ENCODE data around the gene TTC28. TPM values are rescaled to one million over a fixed set of nuclear protein-coding genes. Genes with fewer than 3 reads are reported as not detected.

TTC28 gene
- total and polyA plus RNA-seq, 10 of the 15 experiments (the other 5 are each of a cell fraction or from before 2014, with no cell fraction given), result 0.15 to 8.4 (median 1.4) TPM

GRCh38 chr22:28105413-28105812, 574.2 kb downstream of the TTC28 start:
- ChIA-PET POLR2A (no interaction called here), CTCF (no interaction called here), RAD21 (ENCODE audit: unreplicated experiment) (no interaction called here), SMC1A (ENCODE audit: uncharacterized antibody, unreplicated experiment) (no interaction called here)
- ATAC-seq (no peak), DNase-seq (ENCODE audit: low read depth, low spot score) (no peak), FAIRE-seq (no peak)
- Histone ChIP-seq H3K4me3 (no peak overlapping the region), H3K27me3 (replicated peaks in 1 of 2; ENCODE audit: control insufficient read depth in 2 of 2, insufficient read depth in 2 of 2, low read length in 1 of 2) (no peaks in the 10 kb centered on the region), H3K4me2 (ENCODE audit: control insufficient read depth, insufficient read depth) (no peak overlapping the region), H3K4me1 (ENCODE audit: control insufficient read depth, insufficient read depth, low read length) (no peaks in the 10 kb centered on the region), H3K9me3 (replicated peaks; ENCODE audit: control insufficient read depth, insufficient read depth, low read length) (no peaks in the 10 kb centered on the region), H4K20me1 (ENCODE audit: control insufficient read depth, insufficient read depth) (no peaks in the 10 kb centered on the region), H3K79me2 (ENCODE audit: control insufficient read depth, insufficient read depth, low read length) (no peaks in the 10 kb centered on the region), H3K36me3 (ENCODE audit: control insufficient read depth in 2 of 2, insufficient read depth in 2 of 2, low read length in 1 of 2) (no peaks in the 10 kb centered on the region), H3K9ac (ENCODE audit: control insufficient read depth, insufficient read depth, low read length) (no peak overlapping the region), H3K27ac (ENCODE audit: control insufficient read depth, insufficient read depth) (no peak overlapping the region), H2AFZ (ENCODE audit: control insufficient read depth, low read depth, low read length) (no peak overlapping the region)
- intact Hi-C loops (cut with micrococcal nuclease; ENCODE audit: unreplicated experiment) (no loop called here), in situ Hi-C loops (cut with MboI) (no loop called here)
- no TSS peak for BruUV-seq (replicated peaks)
- TF ChIP-seq TAF1 (IDR thresholded peaks at IDR 0.05; ENCODE audit: borderline replicate concordance, low read depth, low read length) (no peak), RCOR1 (conservative IDR thresholded peaks at IDR 0.05; ENCODE audit: low read depth, low read length) (no peak), HDGF (IDR thresholded peaks at IDR 0.05) (no peak), RAD51 (IDR thresholded peaks at IDR 0.05) (no peak), BMI1 (IDR thresholded peaks at IDR 0.05; ENCODE audit: borderline replicate concordance) (no peak), CBFB (IDR thresholded peaks at IDR 0.05; ENCODE audit: low read depth) (no peak), ZNF592 (IDR thresholded peaks at IDR 0.05) (no peak), RB1 (IDR thresholded peaks at IDR 0.05; ENCODE audit: borderline replicate concordance) (no peak), ZNF217 (IDR thresholded peaks at IDR 0.05) (no peak), EZH2 (IDR thresholded peaks at IDR 0.05; ENCODE audit: borderline replicate concordance, control insufficient read depth, low read depth, low read length) (no peak), GABPA (IDR thresholded peaks at IDR 0.05; ENCODE audit: low read depth) (no peak), BCL3 (IDR thresholded peaks at IDR 0.05; ENCODE audit: borderline replicate concordance, insufficient read depth, low read depth, low read length, poor library complexity, severe bottlenecking) (no peak), CBX5 (IDR thresholded peaks at IDR 0.05; ENCODE audit: low read depth) (no peak), REST (IDR thresholded peaks at IDR 0.05; ENCODE audit: low read depth, low read length) (no peak), IRF3 (IDR thresholded peaks at IDR 0.05) (no peak), NR2F1 (conservative IDR thresholded peaks at IDR 0.05) (no peak)
- 22% methylated on average over 9 of the region's 9 CpGs for whole genome bisulfite sequencing (ENCODE audit: insufficient coverage, insufficient replicate concordance, low lambda C conversion rate, missing lambda C conversion rate)

All from GM12878 (cell line).